ENCODE measurements around the gene TRIP13.

TRIP13 gene

GRCh38 chr5:886716-887325, 5.9 kb upstream of the TRIP13 start:
- Histone ChIP-seq H3K36me3 (ENCODE audit: control insufficient read depth, insufficient read depth, low read length) (peaks cover 94% of the 10 kb centered on the region), H3K4me3 (ENCODE audit: low read depth, low read length) (no peak overlapping the region), H3K27ac (ENCODE audit: low read depth, low read length) (no peak overlapping the region), H3K4me1 (ENCODE audit: control insufficient read depth, insufficient read depth, low read length) (no peaks in the 10 kb centered on the region), H3K9me3 (ENCODE audit: control insufficient read depth, insufficient read depth, low read length) (no peaks in the 10 kb centered on the region), H3K27me3 (ENCODE audit: control insufficient read depth, insufficient read depth, low read length) (no peaks in the 10 kb centered on the region), H3K9ac (ENCODE audit: low read depth, low read length) (no peak overlapping the region)

DNA sequence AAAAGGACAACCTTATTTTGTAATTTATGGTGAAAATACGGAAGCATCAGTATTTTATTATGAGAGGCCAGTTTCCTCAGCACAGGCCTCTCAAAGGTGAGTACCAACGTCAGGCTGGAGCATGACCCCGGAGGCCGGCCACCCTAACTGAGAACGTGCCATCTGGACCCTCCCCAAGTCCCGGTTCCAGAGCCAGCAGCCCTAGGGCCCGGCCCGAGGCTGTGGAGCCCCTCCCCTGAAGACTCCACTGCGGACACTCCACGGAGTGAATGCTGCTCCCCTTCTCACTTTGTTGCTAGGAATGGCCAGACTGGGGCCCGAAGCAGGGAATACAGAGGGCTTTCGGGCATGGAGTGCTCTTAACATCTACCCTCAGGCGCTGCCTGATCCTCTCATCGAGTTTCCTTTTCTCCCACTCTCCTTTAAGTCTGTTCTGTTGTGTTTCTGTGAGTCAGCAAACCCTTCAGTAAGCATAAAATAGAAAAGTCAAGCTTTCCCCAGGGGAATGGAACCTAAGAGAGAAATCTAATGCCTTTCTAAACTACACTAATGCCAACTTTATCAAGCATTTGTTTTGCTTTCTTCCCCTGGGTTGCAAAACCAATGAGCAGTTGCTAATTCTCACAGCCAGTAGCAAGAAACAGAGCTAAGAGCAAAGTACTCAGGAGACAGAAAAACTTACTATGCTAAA, 4.6 kb upstream of the TRIP13 start:
- Histone ChIP-seq H3K4me3 (ENCODE audit: low read depth, low read length) (no peak overlapping the region), H3K27me3 (ENCODE audit: control insufficient read depth, insufficient read depth, low read length) (no peaks in the 10 kb centered on the region), H3K9me3 (ENCODE audit: control insufficient read depth, insufficient read depth, low read length) (no peaks in the 10 kb centered on the region), H3K36me3 (ENCODE audit: control insufficient read depth, insufficient read depth, low read length) (peaks cover 81% of the 10 kb centered on the region), H3K9ac (ENCODE audit: low read depth, low read length) (no peak overlapping the region), H3K4me1 (ENCODE audit: control insufficient read depth, insufficient read depth, low read length) (no peaks in the 10 kb centered on the region), H3K27ac (ENCODE audit: low read depth, low read length) (no peak overlapping the region)

DNA sequence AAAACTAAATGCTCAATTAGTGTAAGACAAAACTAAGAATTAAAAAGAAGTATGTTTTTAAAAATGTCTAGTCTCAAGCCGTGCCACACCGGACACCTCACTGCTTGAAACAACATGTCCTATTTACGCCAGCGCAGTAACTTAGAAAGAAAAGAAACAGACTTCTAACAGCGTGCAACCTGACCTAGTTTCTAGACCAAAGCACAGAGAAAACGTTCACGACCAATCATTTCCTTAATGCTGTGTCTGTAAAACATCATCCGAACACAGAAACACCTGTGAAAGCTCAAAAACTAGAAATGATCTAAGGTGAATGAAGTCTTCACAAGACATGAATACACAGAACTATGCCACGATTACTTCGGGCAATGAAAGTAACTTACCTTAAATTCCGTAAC, 4.0 kb upstream of the TRIP13 start:
- Histone ChIP-seq H3K4me1 (ENCODE audit: control insufficient read depth, insufficient read depth, low read length) (peaks cover 3% of the 10 kb centered on the region; the same call in 1 of the 2 replicates), H3K9me3 (ENCODE audit: control insufficient read depth, insufficient read depth, low read length) (no peaks in the 10 kb centered on the region), H3K9ac (ENCODE audit: low read depth, low read length) (no peak overlapping the region), H3K4me3 (ENCODE audit: low read depth, low read length) (no peak overlapping the region), H3K27ac (ENCODE audit: low read depth, low read length) (no peak overlapping the region), H3K27me3 (ENCODE audit: control insufficient read depth, insufficient read depth, low read length) (no peaks in the 10 kb centered on the region), H3K36me3 (ENCODE audit: control insufficient read depth, insufficient read depth, low read length) (peaks cover 77% of the 10 kb centered on the region)

GRCh38 chr5:889075-889710, 3.5 kb upstream of the TRIP13 start:
- H3K36me3 ChIP-seq (ENCODE audit: control insufficient read depth, insufficient read depth, low read length): peaks cover 77% of the 10 kb centered on the region
- peaks cover 9% of the 10 kb centered on the region; the same call in 1 of the 2 replicates for H3K4me1 ChIP-seq (ENCODE audit: control insufficient read depth, insufficient read depth, low read length)
- H3K4me3 ChIP-seq (ENCODE audit: low read depth, low read length): no peak overlapping the region
- H3K27me3 ChIP-seq (ENCODE audit: control insufficient read depth, insufficient read depth, low read length): no peaks in the 10 kb centered on the region
- H3K27ac ChIP-seq (ENCODE audit: low read depth, low read length): no peak overlapping the region
- no peaks in the 10 kb centered on the region for H3K9me3 ChIP-seq (ENCODE audit: control insufficient read depth, insufficient read depth, low read length)
- no peak overlapping the region for H3K9ac ChIP-seq (ENCODE audit: low read depth, low read length)

DNA sequence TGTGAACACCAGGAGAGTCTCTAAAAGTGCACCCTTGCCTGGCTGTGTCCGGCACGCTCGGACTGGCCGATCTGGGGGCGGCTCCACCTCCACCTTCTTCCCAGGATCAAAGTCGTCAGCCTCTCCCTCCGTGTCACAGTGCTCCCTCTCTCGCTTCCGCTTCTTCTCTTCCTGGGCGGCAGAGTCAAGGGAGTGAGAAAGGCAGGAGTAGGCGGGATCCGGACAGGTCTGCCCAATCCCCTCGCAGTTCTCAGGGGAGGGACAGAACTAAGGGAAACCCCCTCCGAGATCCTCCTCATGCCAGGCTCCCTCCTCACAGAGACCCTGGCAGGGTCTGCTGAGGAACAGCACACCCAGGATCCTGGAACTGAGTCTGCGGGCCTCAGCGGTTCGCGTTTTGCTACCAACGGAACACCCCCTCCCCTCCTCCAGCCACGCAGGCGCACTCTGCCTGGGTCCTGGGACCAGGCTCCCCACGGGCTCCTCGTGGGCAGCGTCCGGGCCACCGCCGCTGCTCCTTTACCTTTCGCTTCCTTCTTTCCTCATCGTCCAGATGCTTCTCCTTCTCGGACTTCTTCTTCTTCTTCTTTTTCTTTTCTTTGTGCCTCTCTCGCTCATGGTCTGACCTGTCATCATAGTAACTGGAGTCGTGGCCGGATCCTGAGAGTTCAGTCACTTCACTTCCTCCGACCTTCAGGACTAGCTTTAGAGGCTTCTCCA, 1.4 kb upstream of the TRIP13 start:
- Histone ChIP-seq H3K36me3 (ENCODE audit: control insufficient read depth, insufficient read depth, low read length) (peaks cover 77% of the 10 kb centered on the region), H3K27me3 (ENCODE audit: control insufficient read depth, insufficient read depth, low read length) (no peaks in the 10 kb centered on the region), H3K9ac (ENCODE audit: low read depth, low read length) (peak overlapping the region; percentile 94), H3K4me3 (ENCODE audit: low read depth, low read length) (peak overlapping the region; percentile 89), H3K9me3 (ENCODE audit: control insufficient read depth, insufficient read depth, low read length) (no peaks in the 10 kb centered on the region), H3K4me1 (ENCODE audit: control insufficient read depth, insufficient read depth, low read length) (peaks cover 9% of the 10 kb centered on the region; the same call in 1 of the 2 replicates), H3K27ac (ENCODE audit: low read depth, low read length) (peak overlapping the region; percentile 91)

- H3K9me3 ChIP-seq (ENCODE audit: control insufficient read depth, insufficient read depth, low read length): no peaks in the 10 kb centered on the region
- H3K4me1 ChIP-seq (ENCODE audit: control insufficient read depth, insufficient read depth, low read length): peaks cover 9% of the 10 kb centered on the region; the same call in 1 of the 2 replicates
- peak overlapping the region; percentile 91 for H3K27ac ChIP-seq (ENCODE audit: low read depth, low read length)
- peaks cover 77% of the 10 kb centered on the region for H3K36me3 ChIP-seq (ENCODE audit: control insufficient read depth, insufficient read depth, low read length)
- H3K9ac ChIP-seq (ENCODE audit: low read depth, low read length): peak overlapping the region; percentile 94
- no peaks in the 10 kb centered on the region for H3K27me3 ChIP-seq (ENCODE audit: control insufficient read depth, insufficient read depth, low read length)
- H3K4me3 ChIP-seq (ENCODE audit: low read depth, low read length): peak overlapping the region; percentile 89
Measured at GRCh38 chr5:891837-892393, 769 bp upstream of the TRIP13 start.

DNA sequence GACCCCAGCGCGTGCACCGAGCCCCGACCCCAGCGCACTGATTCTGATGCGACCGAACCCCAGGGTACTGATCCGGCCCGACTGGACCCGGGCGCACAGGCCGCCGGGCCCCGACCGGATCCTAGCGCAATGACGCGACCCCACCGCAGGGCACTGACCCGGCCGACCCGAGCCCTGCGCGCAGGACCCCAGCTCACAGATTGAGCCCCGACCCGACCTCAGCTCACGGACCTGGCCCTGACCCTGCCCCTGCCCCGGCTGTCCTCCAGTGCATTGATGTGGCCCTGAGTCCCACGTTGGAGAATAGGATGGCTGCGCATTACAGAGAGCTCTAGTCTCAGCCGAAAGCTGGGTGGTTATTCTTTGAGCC, 438 bp downstream of the TRIP13 start:
- Histone ChIP-seq H3K27me3 (ENCODE audit: control insufficient read depth, insufficient read depth, low read length) (no peaks in the 10 kb centered on the region), H3K27ac (ENCODE audit: low read depth, low read length) (peak overlapping the region; percentile 91), H3K9me3 (ENCODE audit: control insufficient read depth, insufficient read depth, low read length) (no peaks in the 10 kb centered on the region), H3K4me1 (ENCODE audit: control insufficient read depth, insufficient read depth, low read length) (peaks cover 9% of the 10 kb centered on the region; the same call in 1 of the 2 replicates), H3K4me3 (ENCODE audit: low read depth, low read length) (peak overlapping the region; percentile 89), H3K9ac (ENCODE audit: low read depth, low read length) (peak overlapping the region; percentile 94), H3K36me3 (ENCODE audit: control insufficient read depth, insufficient read depth, low read length) (peaks cover 66% of the 10 kb centered on the region)

DNA sequence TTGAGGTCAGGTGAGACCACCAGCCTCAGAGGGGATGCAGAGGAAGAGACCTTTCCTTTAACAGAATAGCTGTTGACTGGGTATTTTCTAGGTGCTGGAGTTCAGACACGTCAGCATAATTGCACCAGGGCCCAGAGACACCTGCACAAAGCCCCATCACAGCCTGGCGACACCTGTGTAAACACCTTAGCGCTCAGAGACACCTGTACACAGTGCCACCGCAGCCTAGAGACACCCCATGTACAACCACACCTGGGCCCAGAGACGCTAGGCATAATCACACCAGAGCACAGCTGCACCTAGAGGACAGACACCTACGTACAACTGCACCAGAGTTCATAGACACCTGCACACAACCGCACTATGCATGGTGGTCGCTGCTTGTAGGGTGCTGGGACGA, 1.0 kb downstream of the TRIP13 start:
- Histone ChIP-seq H3K36me3 (ENCODE audit: control insufficient read depth, insufficient read depth, low read length) (peaks cover 60% of the 10 kb centered on the region), H3K27ac (ENCODE audit: low read depth, low read length) (no peak overlapping the region), H3K4me3 (ENCODE audit: low read depth, low read length) (peak overlapping the region; percentile 89), H3K27me3 (ENCODE audit: control insufficient read depth, insufficient read depth, low read length) (no peaks in the 10 kb centered on the region), H3K4me1 (ENCODE audit: control insufficient read depth, insufficient read depth, low read length) (peaks cover 9% of the 10 kb centered on the region; the same call in 1 of the 2 replicates), H3K9me3 (ENCODE audit: control insufficient read depth, insufficient read depth, low read length) (no peaks in the 10 kb centered on the region), H3K9ac (ENCODE audit: low read depth, low read length) (peak overlapping the region; percentile 94)

GRCh38 chr5:900781-901180, 8.1 kb downstream of the TRIP13 start:
- no peaks in the 10 kb centered on the region for H3K9me3 ChIP-seq (ENCODE audit: control insufficient read depth, insufficient read depth, low read length)
- H3K27me3 ChIP-seq (ENCODE audit: control insufficient read depth, insufficient read depth, low read length): no peaks in the 10 kb centered on the region
- no peak overlapping the region for H3K27ac ChIP-seq (ENCODE audit: low read depth, low read length)
- no peak overlapping the region for H3K9ac ChIP-seq (ENCODE audit: low read depth, low read length)
- H3K36me3 ChIP-seq (ENCODE audit: control insufficient read depth, insufficient read depth, low read length): peaks cover 68% of the 10 kb centered on the region
- H3K4me1 ChIP-seq (ENCODE audit: control insufficient read depth, insufficient read depth, low read length): no peaks in the 10 kb centered on the region
- H3K4me3 ChIP-seq (ENCODE audit: low read depth, low read length): no peak overlapping the region

DNA sequence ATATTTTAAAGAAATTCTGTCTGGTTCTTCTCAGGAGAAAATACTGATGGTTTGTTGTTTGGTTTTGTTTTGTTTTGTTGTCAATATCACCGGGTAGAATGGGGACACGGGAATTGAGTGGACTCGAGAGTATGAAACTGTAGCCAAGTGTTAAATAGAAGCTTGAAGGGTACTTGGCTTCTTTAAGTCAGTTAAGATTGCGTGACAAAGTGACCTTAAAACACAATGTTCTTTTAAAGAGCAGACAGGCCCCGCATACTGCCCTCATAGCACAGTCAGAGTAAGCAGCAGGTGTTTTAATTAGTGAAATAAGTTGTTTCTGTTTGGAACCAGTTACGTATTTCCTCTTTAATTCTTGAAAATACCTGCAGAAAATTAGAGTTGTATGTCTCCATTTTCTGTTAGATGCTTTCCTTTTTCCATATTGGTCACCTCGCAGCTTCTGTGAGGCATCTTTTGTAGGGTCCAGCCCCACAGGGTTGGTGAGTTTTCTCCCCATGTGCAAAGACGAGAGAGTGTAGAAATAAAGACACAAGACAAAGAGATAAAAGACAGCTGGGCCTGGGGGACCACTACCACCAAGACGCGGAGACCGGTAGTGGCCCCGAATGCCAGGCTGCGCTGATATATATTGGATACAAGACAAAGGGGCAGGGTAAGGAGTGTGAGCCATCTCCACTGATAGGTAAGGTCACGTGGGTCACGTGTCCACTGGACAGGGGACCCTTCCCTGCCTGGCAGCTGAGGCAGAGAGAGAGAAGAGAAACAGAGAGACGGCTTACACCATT, 9.6 kb downstream of the TRIP13 start:
- Histone ChIP-seq H3K9ac (ENCODE audit: low read depth, low read length) (no peak overlapping the region), H3K27ac (ENCODE audit: low read depth, low read length) (no peak overlapping the region), H3K4me1 (ENCODE audit: control insufficient read depth, insufficient read depth, low read length) (no peaks in the 10 kb centered on the region), H3K36me3 (ENCODE audit: control insufficient read depth, insufficient read depth, low read length) (peaks cover 70% of the 10 kb centered on the region), H3K4me3 (ENCODE audit: low read depth, low read length) (no peak overlapping the region), H3K27me3 (ENCODE audit: control insufficient read depth, insufficient read depth, low read length) (no peaks in the 10 kb centered on the region), H3K9me3 (ENCODE audit: control insufficient read depth, insufficient read depth, low read length) (no peaks in the 10 kb centered on the region)

Data from HUES48 (cell line).